GM23338 (cell line): ENCODE measurements around the gene GNS.

Experiments
- CTCF ChIP-seq, 2 experiments: fragments of 200-600 bp in 1 of 2; sonication (generic) in 1 of 2; conservative IDR thresholded peaks; 2 replicates each; pipeline versions ENCODE4 v1.5.1 to v1.6.1; 2016 to 2017; ENCODE audit warnings: antibody characterized with exemption in 2 of 2, low read depth in 2 of 2, mild to moderate bottlenecking in 2 of 2, moderate library complexity in 1 of 2
- EZH2 ChIP-seq: fragments of 200-600 bp; sonication (generic); IDR thresholded peaks from one replicate; pipeline ENCODE4 v1.8.0; 2017; ENCODE audit warnings: antibody characterized with exemption, mild to moderate bottlenecking, low read depth; ENCODE audit not compliant: unreplicated experiment
- POLR2AphosphoS5 ChIP-seq: IDR thresholded peaks from 2 replicates; pipeline ENCODE4 v1.6.1; 2016; ENCODE audit warnings: antibody characterized with exemption, low read depth

DNA sequence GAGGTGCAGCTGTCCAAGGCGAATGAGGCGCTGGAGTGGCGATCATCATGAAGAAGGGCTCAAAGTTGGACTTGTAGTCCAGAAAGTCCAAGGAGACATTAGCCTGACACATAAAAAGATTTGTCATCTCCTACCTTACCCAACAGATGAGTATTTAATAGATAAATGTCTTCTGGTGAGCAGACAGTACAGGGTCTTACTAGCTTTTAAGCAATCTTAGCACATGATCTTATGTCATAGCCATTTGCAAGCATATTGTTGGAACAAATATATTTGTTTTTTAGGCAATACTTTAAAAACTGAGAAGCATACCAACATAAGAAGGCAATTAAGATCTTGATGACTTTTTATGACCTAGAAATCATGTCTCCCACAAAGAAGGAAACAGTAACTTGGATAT is 16.0 kb downstream of the GNS start:
- no peak for TF ChIP-seq CTCF (conservative IDR thresholded peaks at IDR 0.05; ENCODE audit: low read depth in 2 of 2)
- TF ChIP-seq POLR2AphosphoS5: no peak
- TF ChIP-seq EZH2: no peak
